Mesenchymal stem cell (in vitro differentiated cells and primary cell): ENCODE data around the gene TMEM38B.

Source experiments
- DNase-seq: peaks from one replicate; pipeline ENCODE4 v3.0.0-alpha.2; 2013
- H2AFZ ChIP-seq: one replicate; pipeline ENCODE4 v1.6.1; 2013; ENCODE audit warnings: low read depth, mild to moderate bottlenecking, control low read depth, inconsistent platforms, low read length, moderate library complexity
- H2AK5ac ChIP-seq: 2 replicates; pipeline ENCODE4 v1.6.1; 2013; ENCODE audit warnings: low read length, moderate library complexity, mild to moderate bottlenecking, inconsistent platforms; ENCODE audit not compliant: severe bottlenecking
- H2BK120ac ChIP-seq: one replicate; pipeline ENCODE4 v1.6.1; 2013; ENCODE audit warnings: low read depth, mild to moderate bottlenecking, inconsistent platforms, low read length, moderate library complexity
- H2BK12ac ChIP-seq, 2 experiments: one replicate each; pipeline ENCODE4 v1.6.1; 2013; ENCODE audit warnings: inconsistent platforms in 2 of 2, low read length in 2 of 2, mild to moderate bottlenecking in 2 of 2, moderate library complexity in 2 of 2, control low read depth in 1 of 2
- H2BK15ac ChIP-seq: one replicate; pipeline ENCODE4 v1.6.1; 2013; ENCODE audit warnings: mild to moderate bottlenecking, low read depth, inconsistent platforms; ENCODE audit not compliant: poor library complexity, severe bottlenecking
- H2BK5ac ChIP-seq: 2 replicates; pipeline ENCODE4 v1.6.1; 2013; ENCODE audit warnings: low read depth, mild to moderate bottlenecking, low read length, control low read depth, inconsistent platforms; ENCODE audit not compliant: poor library complexity, severe bottlenecking
- H3K14ac ChIP-seq, 2 experiments: one replicate each; pipeline ENCODE4 v1.6.1; 2013; ENCODE audit warnings: inconsistent platforms in 2 of 2, low read length in 2 of 2, control low read depth in 1 of 2, mild to moderate bottlenecking in 1 of 2, moderate library complexity in 1 of 2
- H3K18ac ChIP-seq, 2 experiments: one replicate each; pipeline ENCODE4 v1.6.1; 2013; ENCODE audit warnings: inconsistent platforms in 2 of 2, low read length in 2 of 2, control low read depth in 1 of 2, low read depth in 1 of 2, mild to moderate bottlenecking in 1 of 2
- H3K23ac ChIP-seq, 2 experiments: one replicate each; pipeline ENCODE4 v1.6.1; 2013; ENCODE audit warnings: inconsistent platforms in 2 of 2, low read length in 2 of 2, mild to moderate bottlenecking in 2 of 2, moderate library complexity in 2 of 2, control low read depth in 1 of 2
- H3K27ac ChIP-seq: 2 replicates; pipeline ENCODE4 v1.5.1; 2013; ENCODE audit warnings: mild to moderate bottlenecking, moderate library complexity, low read length, control low read depth, inconsistent platforms; ENCODE audit not compliant: poor library complexity, severe bottlenecking
- H3K27me3 ChIP-seq, 2 experiments: 2 replicates each; pipeline versions ENCODE4 v1.6.1 to v1.7.0; 2013; ENCODE audit warnings: low read length in 2 of 2, mild to moderate bottlenecking in 2 of 2, moderate library complexity in 2 of 2, control low read depth in 1 of 2, inconsistent platforms in 1 of 2; ENCODE audit not compliant: control insufficient read depth in 1 of 2, insufficient read depth in 1 of 2
- H3K36me3 ChIP-seq, 2 experiments: 2 replicates each; pipeline versions ENCODE4 v1.6.1 to v1.7.0; 2013; ENCODE audit warnings: low read length in 2 of 2, control low read depth in 1 of 2, inconsistent platforms in 1 of 2, low read depth in 1 of 2, mild to moderate bottlenecking in 1 of 2; ENCODE audit not compliant: insufficient read depth in 2 of 2, control insufficient read depth in 1 of 2
- H3K4ac ChIP-seq, 2 experiments: one replicate each; pipeline ENCODE4 v1.6.1; 2013; ENCODE audit warnings: inconsistent platforms in 2 of 2, low read length in 2 of 2, mild to moderate bottlenecking in 2 of 2, moderate library complexity in 2 of 2, control low read depth in 1 of 2, low read depth in 1 of 2
- H3K4me1 ChIP-seq: 2 replicates; pipeline ENCODE4 v1.6.1; 2013; ENCODE audit warnings: low read depth, low read length, control low read depth; ENCODE audit not compliant: control insufficient read depth, insufficient read depth
- H3K4me2 ChIP-seq: 2 replicates; pipeline ENCODE4 v1.6.1; 2013; ENCODE audit warnings: low read length, mild to moderate bottlenecking, inconsistent platforms; ENCODE audit not compliant: poor library complexity, severe bottlenecking
- H3K4me3 ChIP-seq, 2 experiments: 2 replicates each; pipeline versions ENCODE4 v1.5.1 to v1.7.0; 2013; ENCODE audit warnings: low read length in 2 of 2, mild to moderate bottlenecking in 2 of 2, control low read depth in 1 of 2, low read depth in 1 of 2; ENCODE audit not compliant: insufficient read depth in 1 of 2
- H3K79me1 ChIP-seq: replicated peaks from 2 replicates; pipeline ENCODE4 v1.6.1; 2013; ENCODE audit warnings: mild to moderate bottlenecking, control low read depth, low read length, inconsistent platforms; ENCODE audit not compliant: poor library complexity, severe bottlenecking
- H3K9ac ChIP-seq: 2 replicates; pipeline ENCODE4 v1.7.0; 2013; ENCODE audit warnings: mild to moderate bottlenecking, low read length, moderate library complexity
- H3K9me3 ChIP-seq: 2 replicates; pipeline ENCODE4 v1.7.0; 2013; ENCODE audit warnings: mild to moderate bottlenecking, low read length; ENCODE audit not compliant: control insufficient read depth
- H4K8ac ChIP-seq: one replicate; pipeline ENCODE4 v1.6.1; 2013; ENCODE audit warnings: inconsistent platforms, mild to moderate bottlenecking, low read length, moderate library complexity
- H4K91ac ChIP-seq: one replicate; pipeline ENCODE4 v1.6.1; 2013; ENCODE audit warnings: mild to moderate bottlenecking, low read length, inconsistent platforms
- WGBS: methylation state at CpG from one replicate; pipeline ENCODE4 v1.1.7; 2013; ENCODE audit warnings: mixed read lengths; 5-methylcytosine and 5-hydroxymethylcytosine counted together

TMEM38B gene

DNA sequence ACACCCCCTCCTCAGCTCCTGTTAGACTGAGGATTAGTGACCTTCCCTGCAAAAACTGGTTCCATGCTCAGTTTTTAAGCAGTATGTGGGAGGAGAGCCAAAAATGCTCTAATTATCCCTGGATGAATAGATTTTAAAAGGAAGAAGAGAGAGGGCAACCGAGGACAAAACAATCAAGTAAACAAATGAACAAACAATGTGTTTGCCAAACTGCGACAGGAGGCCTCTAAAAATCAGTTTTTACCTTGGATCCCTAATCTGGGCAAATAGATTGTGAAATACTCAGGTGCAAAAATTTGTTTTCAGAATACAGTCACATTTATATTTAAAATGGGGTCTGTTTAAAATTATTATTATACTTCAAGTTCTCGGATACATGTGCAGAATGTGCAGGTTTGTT, 23.6 kb upstream of the TMEM38B start:
- Histone ChIP-seq H3K4me3 (no peak overlapping the region), H3K23ac (no peak overlapping the region), H3K18ac (no peak overlapping the region), H2BK12ac (no peak overlapping the region), H2BK5ac (no peak overlapping the region), H3K4me1 (no peaks in the 10 kb centered on the region), H3K14ac (no peak overlapping the region), H3K27ac (no peak overlapping the region), H3K79me1 (no peaks in the 10 kb centered on the region), H2BK120ac (no peak overlapping the region), H4K8ac (no peak overlapping the region), H2AFZ (no peak overlapping the region), H3K27me3 (peaks cover 0 to 3% of the 10 kb centered on the region in 2 experiments), H3K4ac (no peak overlapping the region), H3K9me3 (no peaks in the 10 kb centered on the region), H3K36me3 (no peaks in the 10 kb centered on the region), H2AK5ac (no peak overlapping the region), H3K4me2 (no peak overlapping the region), H4K91ac (no peak overlapping the region), H2BK15ac (no peak overlapping the region), H3K9ac (no peak overlapping the region)
- WGBS = no CpG with 5 or more reads among the region's 3 CpGs
- DNase-seq = no peak

DNA sequence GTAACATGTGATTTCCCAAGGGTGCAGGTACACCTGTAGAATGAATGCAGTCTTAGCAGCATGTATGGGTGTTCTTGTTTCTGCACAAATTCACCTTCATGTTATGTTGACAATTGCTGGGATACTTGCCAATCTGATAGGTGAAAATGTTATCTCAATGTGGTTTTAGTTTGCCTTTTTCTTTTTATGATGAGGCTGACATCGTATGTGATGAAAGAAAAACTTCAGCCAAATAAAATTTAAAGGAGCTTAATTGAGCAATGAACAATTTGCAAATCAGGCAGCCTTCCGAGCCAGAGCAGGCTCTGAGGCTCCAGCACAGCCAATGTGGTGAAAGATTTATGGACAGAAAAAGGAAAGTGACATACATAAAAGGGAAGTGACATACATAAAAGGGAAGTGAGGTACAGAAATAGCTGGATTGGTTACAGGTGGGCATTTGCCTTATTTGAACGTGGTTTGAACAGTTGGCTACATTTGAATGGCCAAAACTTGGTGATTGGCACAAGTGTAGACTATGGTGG, 21.6 kb upstream of the TMEM38B start:
- no peak overlapping the region for H2AFZ ChIP-seq
- no peak overlapping the region for H2BK12ac ChIP-seq
- DNase-seq = no peak
- H4K91ac ChIP-seq = no peak overlapping the region
- H3K9ac ChIP-seq = no peak overlapping the region
- no peak overlapping the region for H3K4me3 ChIP-seq
- no peaks in the 10 kb centered on the region for H3K9me3 ChIP-seq
- H3K27ac ChIP-seq = no peak overlapping the region
- H3K4ac ChIP-seq = no peak overlapping the region
- no peak overlapping the region for H4K8ac ChIP-seq
- H2AK5ac ChIP-seq = no peak overlapping the region
- H2BK120ac ChIP-seq = no peak overlapping the region
- H3K14ac ChIP-seq = no peak overlapping the region
- H3K36me3 ChIP-seq = no peaks in the 10 kb centered on the region
- peaks cover 0 to 5% of the 10 kb centered on the region in 2 experiments for H3K27me3 ChIP-seq
- H3K4me1 ChIP-seq = no peaks in the 10 kb centered on the region
- H3K18ac ChIP-seq = no peak overlapping the region
- H2BK5ac ChIP-seq = no peak overlapping the region
- H3K79me1 ChIP-seq = no peaks in the 10 kb centered on the region
- no peak overlapping the region for H2BK15ac ChIP-seq
- no peak overlapping the region for H3K23ac ChIP-seq
- no peak overlapping the region for H3K4me2 ChIP-seq
- WGBS = 71% methylated on average over 3 of the region's 3 CpGs

DNA sequence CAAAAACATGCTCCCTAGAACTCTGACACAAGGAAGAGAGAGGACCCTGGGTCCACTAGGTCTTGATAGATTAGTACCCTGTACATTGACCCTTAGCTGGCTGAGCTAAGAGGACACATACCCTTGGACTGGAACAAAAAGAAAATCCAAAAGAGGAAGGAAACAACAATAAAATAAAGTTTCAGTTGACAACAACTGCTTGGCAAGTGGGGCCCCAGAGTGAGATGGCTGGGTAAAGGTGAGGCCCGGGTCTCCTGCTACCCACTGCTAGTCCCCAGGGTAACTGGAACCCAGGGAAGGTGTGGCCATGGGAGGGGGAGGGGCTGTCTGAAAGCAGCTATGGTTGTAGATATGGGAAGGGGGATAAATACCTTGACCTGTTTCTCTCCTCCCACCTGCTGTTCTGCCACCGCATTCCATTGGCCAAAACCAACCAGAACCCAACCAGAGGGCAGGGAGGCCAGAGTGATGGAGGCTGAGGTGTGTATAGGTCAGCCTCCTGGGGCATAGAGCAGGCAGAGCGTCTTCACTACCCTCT, 20.4 kb upstream of the TMEM38B start:
- Histone ChIP-seq H2BK12ac (no peak overlapping the region), H3K4me3 (no peak overlapping the region), H2BK5ac (no peak overlapping the region), H4K8ac (no peak overlapping the region), H3K9ac (no peak overlapping the region), H3K23ac (no peak overlapping the region), H3K4ac (no peak overlapping the region), H2AK5ac (no peak overlapping the region), H3K27ac (no peak overlapping the region), H3K14ac (no peak overlapping the region), H2BK120ac (no peak overlapping the region), H3K27me3 (peaks cover 0 to 5% of the 10 kb centered on the region in 2 experiments), H4K91ac (no peak overlapping the region), H2AFZ (no peak overlapping the region), H3K9me3 (no peaks in the 10 kb centered on the region), H3K36me3 (no peaks in the 10 kb centered on the region), H3K79me1 (no peaks in the 10 kb centered on the region), H2BK15ac (no peak overlapping the region), H3K4me2 (no peak overlapping the region), H3K18ac (no peak overlapping the region), H3K4me1 (no peaks in the 10 kb centered on the region)
- DNase-seq = no peak
- 18% methylated on average over 1 of the region's 3 CpGs for WGBS

DNA sequence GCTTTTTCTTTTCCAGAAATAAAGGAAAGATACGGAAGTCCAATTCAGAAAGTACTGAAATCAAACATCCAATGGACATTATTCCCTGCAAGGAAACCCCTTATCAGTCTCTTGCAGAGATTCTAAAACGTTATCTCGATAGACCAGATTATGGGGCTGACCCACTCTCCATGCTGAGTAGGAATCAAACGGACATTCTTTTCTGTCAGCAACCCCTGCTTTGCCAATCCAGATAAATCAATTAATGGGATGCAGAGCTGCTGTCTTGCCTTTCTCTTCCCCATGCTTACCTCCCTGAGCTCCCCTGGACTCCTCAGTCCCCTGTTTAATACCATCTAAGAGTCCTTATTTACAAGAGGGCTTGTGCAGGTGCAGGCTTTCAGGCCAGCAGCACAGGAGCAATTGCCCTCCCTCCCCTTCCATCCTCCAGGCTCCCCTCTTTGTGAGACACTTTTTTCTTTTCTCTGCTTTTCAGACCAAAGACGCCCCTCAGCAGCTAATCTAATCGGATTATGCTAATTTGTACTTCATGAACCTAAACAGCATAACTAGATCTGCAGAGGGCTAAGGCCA, 17.9 kb upstream of the TMEM38B start:
- no peak overlapping the region for H2BK12ac ChIP-seq
- H2BK120ac ChIP-seq = no peak overlapping the region
- no peak overlapping the region for H3K27ac ChIP-seq
- H2AK5ac ChIP-seq = no peak overlapping the region
- no peak overlapping the region for H2BK15ac ChIP-seq
- H3K18ac ChIP-seq = no peak overlapping the region
- H3K36me3 ChIP-seq = no peaks in the 10 kb centered on the region
- no peak overlapping the region for H3K4me3 ChIP-seq
- no peak for DNase-seq
- H3K9ac ChIP-seq = no peak overlapping the region
- no peak overlapping the region for H3K14ac ChIP-seq
- no peak overlapping the region for H3K4me2 ChIP-seq
- no peaks in the 10 kb centered on the region for H3K4me1 ChIP-seq
- H4K8ac ChIP-seq = no peak overlapping the region
- no peak overlapping the region for H3K23ac ChIP-seq
- H4K91ac ChIP-seq = no peak overlapping the region
- no peaks in the 10 kb centered on the region for H3K79me1 ChIP-seq
- 72% methylated on average over 6 of the region's 6 CpGs for WGBS
- no peaks in the 10 kb centered on the region for H3K9me3 ChIP-seq
- H3K27me3 ChIP-seq = peaks cover 0 to 8% of the 10 kb centered on the region in 2 experiments
- H3K4ac ChIP-seq = no peak overlapping the region
- H2BK5ac ChIP-seq = no peak overlapping the region
- no peak overlapping the region for H2AFZ ChIP-seq
